MM.1S (cell line): ENCODE data around the gene PDE11A.

ENCODE experiments used
- DNase-seq: peaks from one replicate; pipeline ENCODE4 v3.0.0-alpha.2; 2015
- H2AFZ ChIP-seq: fragments of 300-600 bp; sonication (generic); 2 replicates; pipeline ENCODE4 v1.6.0; 2016; ENCODE audit warnings: antibody characterized with exemption, low read length
- H3F3A ChIP-seq: fragments of 300-600 bp; sonication (generic); 2 replicates; pipeline ENCODE4 v1.6.1; 2016; ENCODE audit warnings: mild to moderate bottlenecking, antibody characterized with exemption, low read length, moderate library complexity, mixed read lengths; ENCODE audit not compliant: insufficient read depth
- H3K27ac ChIP-seq: fragments of 300-600 bp; sonication (generic); 2 replicates; pipeline ENCODE4 v1.5.1; 2016; ENCODE audit warnings: mild to moderate bottlenecking, low read length
- H3K27me3 ChIP-seq: fragments of 300-600 bp; sonication (generic); replicated peaks from 2 replicates; pipeline ENCODE4 v1.6.0; 2016; ENCODE audit warnings: low read length; ENCODE audit not compliant: insufficient read depth
- H3K36me3 ChIP-seq: fragments of 300-600 bp; sonication (generic); replicated peaks from 2 replicates; pipeline ENCODE4 v1.6.1; 2016; ENCODE audit warnings: mild to moderate bottlenecking, low read length, mixed read lengths; ENCODE audit not compliant: insufficient read depth
- H3K4me1 ChIP-seq: fragments of 300-600 bp; sonication (generic); 2 replicates; pipeline ENCODE4 v1.6.1; 2016; ENCODE audit warnings: low read length, mixed read lengths
- H3K4me2 ChIP-seq: fragments of 300-600 bp; sonication (generic); 2 replicates; pipeline ENCODE4 v1.6.0; 2016; ENCODE audit warnings: low read depth, low read length
- H3K4me3 ChIP-seq: fragments of 300-600 bp; sonication (generic); 2 replicates; pipeline ENCODE4 v1.5.1; 2016; ENCODE audit warnings: low read length, mixed read lengths
- H3K79me2 ChIP-seq: fragments of 300-600 bp; sonication (generic); 2 replicates; pipeline ENCODE4 v1.6.1; 2016; ENCODE audit warnings: mixed run types, low read length, mixed read lengths
- H3K9ac ChIP-seq: fragments of 300-600 bp; sonication (generic); 2 replicates; pipeline ENCODE4 v1.6.1; 2016; ENCODE audit warnings: low read length, mixed read lengths
- H3K9me2 ChIP-seq: fragments of 300-600 bp; sonication (generic); replicated peaks from 2 replicates; pipeline ENCODE4 v1.6.1; 2016; ENCODE audit warnings: mild to moderate bottlenecking, low read length, mixed read lengths; ENCODE audit not compliant: insufficient read depth
- H3K9me3 ChIP-seq: fragments of 300-600 bp; sonication (generic); replicated peaks from 2 replicates; pipeline ENCODE4 v1.6.1; 2016; ENCODE audit warnings: mild to moderate bottlenecking, low read length, mixed read lengths; ENCODE audit not compliant: insufficient read depth
- H4K20me1 ChIP-seq: fragments of 300-600 bp; sonication (generic); 2 replicates; pipeline ENCODE4 v1.6.1; 2016; ENCODE audit warnings: mild to moderate bottlenecking, low read length, moderate library complexity, mixed read lengths; ENCODE audit not compliant: insufficient read depth
- CTCF ChIP-seq: fragments of 300-600 bp; sonication (generic); IDR thresholded peaks from 2 replicates; pipeline ENCODE4 v1.5.1; 2016; ENCODE audit warnings: antibody characterized with exemption, low read length, mixed read lengths
- EZH2 ChIP-seq: fragments of 300-600 bp; sonication (generic); optimal IDR thresholded peaks from 2 replicates; pipeline ENCODE3; 2017; ENCODE audit warnings: low read depth, mild to moderate bottlenecking, antibody characterized with exemption, low read length, mixed read lengths
- EZH2phosphoT487 ChIP-seq: fragments of 300-600 bp; sonication (generic); IDR thresholded peaks from 2 replicates; pipeline ENCODE4 v1.6.1; 2018; ENCODE audit warnings: antibody characterized with exemption, low read length

Gene PDE11A

GRCh38 chr2:177585234-177585863 lies 487.2 kb downstream of the PDE11A start:
- Histone ChIP-seq H3K9me3 (no peaks in the 10 kb centered on the region), H3F3A (no peaks in the 10 kb centered on the region), H3K27ac (no peak overlapping the region), H3K4me1 (no peaks in the 10 kb centered on the region), H3K79me2 (no peaks in the 10 kb centered on the region), H3K9me2 (no peaks in the 10 kb centered on the region), H3K27me3 (no peaks in the 10 kb centered on the region), H3K36me3 (no peaks in the 10 kb centered on the region), H3K4me3 (no peak overlapping the region; the same call in 1 of the 2 replicates), H3K4me2 (peak overlapping the region; percentile 62), H3K9ac (no peak overlapping the region), H2AFZ (peak overlapping the region; percentile 67), H4K20me1 (no peaks in the 10 kb centered on the region)
- TF ChIP-seq EZH2phosphoT487 (no peak), CTCF (no peak), EZH2 (no peak)
- no peak for DNase-seq

GRCh38 chr2:177584030-177584692 lies 488.4 kb downstream of the PDE11A start:
- TF ChIP-seq CTCF (no peak), EZH2 (no peak), EZH2phosphoT487 (no peak)
- H3K79me2 ChIP-seq = no peaks in the 10 kb centered on the region
- DNase-seq = no peak
- H3K4me1 ChIP-seq = no peaks in the 10 kb centered on the region
- no peak overlapping the region for H3K9ac ChIP-seq
- H3K9me2 ChIP-seq = no peaks in the 10 kb centered on the region
- no peak overlapping the region for H3K27ac ChIP-seq
- no peak overlapping the region for H3K4me2 ChIP-seq
- H4K20me1 ChIP-seq = no peaks in the 10 kb centered on the region
- H3K4me3 ChIP-seq = no peak overlapping the region
- no peak overlapping the region for H2AFZ ChIP-seq
- no peaks in the 10 kb centered on the region for H3K36me3 ChIP-seq
- no peaks in the 10 kb centered on the region for H3F3A ChIP-seq
- H3K27me3 ChIP-seq = no peaks in the 10 kb centered on the region
- H3K9me3 ChIP-seq = no peaks in the 10 kb centered on the region

- Histone ChIP-seq H3K27ac (no peak overlapping the region), H4K20me1 (no peaks in the 10 kb centered on the region), H3K79me2 (no peaks in the 10 kb centered on the region), H3K9ac (no peak overlapping the region), H3K9me3 (no peaks in the 10 kb centered on the region), H3K27me3 (no peaks in the 10 kb centered on the region), H3F3A (no peaks in the 10 kb centered on the region), H3K4me2 (no peak overlapping the region), H3K4me1 (no peaks in the 10 kb centered on the region), H3K36me3 (no peaks in the 10 kb centered on the region), H3K4me3 (no peak overlapping the region), H2AFZ (no peak overlapping the region), H3K9me2 (no peaks in the 10 kb centered on the region)
- TF ChIP-seq EZH2phosphoT487 (no peak), CTCF (no peak), EZH2 (no peak)
- DNase-seq = no peak
Observed at GRCh38 chr2:177582000-177582399, 490.6 kb downstream of the PDE11A start.
